Measurements from ENCODE around the gene SYNRG.
A peak's percentile ranks its signal among the peaks of the same experiment; 100 is the strongest.

SYNRG gene

DNA sequence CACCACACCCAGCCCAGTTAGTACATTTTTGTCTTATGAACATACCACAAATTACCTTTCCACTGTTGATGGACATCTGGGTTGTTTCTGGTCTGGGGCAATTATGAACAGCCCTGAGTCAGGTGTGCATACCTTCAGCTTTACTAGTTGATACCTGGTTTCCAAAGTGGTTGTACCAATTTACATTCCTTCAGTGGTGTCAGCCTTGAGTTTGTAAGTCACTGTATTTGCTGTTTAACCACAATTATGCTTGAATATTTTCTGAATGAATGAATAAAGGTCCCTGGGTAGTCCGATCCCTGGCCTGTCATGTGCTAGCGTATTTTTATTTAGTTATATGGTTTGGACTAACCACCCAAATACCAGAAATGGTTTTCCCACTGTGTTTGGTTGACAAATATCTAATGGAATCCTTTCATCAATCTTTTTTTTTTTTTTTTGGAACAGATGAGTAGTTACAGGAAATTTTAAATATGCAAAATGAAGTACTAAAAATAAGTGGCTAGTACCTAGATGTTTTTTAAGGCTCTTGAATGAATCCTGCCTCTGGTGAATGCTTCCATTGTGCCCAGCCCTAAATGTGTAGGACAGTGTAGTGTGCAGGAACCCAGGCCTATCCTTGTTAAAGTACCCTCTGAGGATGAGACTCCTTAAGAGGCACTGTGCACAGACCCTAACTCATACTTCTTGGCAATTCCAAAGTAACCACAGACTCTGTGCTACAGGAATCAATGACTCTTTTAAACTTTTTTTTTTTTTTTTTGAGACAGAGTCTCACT, 115.8 kb downstream of the SYNRG start:
- DNase-seq: no peak

DNA sequence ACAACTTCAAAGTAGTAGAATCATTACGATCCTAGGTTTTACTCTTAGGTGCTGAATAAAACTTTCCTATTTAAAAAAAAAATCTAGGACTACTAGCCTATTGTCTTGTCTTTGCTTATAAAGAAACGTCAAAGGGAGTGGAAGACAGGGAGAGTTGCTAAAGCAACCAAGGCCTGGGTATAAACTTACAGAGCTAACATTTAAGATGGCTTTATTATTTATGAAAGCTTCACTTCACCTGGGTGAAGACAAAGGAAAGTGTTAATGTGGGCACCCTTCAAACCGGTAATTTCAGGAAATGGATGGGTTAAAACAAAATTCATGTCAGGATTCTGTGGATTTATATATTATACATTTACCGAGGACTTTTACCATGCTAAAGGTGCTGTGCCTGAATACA, 117.1 kb downstream of the SYNRG start:
- no peak for DNase-seq

DNA sequence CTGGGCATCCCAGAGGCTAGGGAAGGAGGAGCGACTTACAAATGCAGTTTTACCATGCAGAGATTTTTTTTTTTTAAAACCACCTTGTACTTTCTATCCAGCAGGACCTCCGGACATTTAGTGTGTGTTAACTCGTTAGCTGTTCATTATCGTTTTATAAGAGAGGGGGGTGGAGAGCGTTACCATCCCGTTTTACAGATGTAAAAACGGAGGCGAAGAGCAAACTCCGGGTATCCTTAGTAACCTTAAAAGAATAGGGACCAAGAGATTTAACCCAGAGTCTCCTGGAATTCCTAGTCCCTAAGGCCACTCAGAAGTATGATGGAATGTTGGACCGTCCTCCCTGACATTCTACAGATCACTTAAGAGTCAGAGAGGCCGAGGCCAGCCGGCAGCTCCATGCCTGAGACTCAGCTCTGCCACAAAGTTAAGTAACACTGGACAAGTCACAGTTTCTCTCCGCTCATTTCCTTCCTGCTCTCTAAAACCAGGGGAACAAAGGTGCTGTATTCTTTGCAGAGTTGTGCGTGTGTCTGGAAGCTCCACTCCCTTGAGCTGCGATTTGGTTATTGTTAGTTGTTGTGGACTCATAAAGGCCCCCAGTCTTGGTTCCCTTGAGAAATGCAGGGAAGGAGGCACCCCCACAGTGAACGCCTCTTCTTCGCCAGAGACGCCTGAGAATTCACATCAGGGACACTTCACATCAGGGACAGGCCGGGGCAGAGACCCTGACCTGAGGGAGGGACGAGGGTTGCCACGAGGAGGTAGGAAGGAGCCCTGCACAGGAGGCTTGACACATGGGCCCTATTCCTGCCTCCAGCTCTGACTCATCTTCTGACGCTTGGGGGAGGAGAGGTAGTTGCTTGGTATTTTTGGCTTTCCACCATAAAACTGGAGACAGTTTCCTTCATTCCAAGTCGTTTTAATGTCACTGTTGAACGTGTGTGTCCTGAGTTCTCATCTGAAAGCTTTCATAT, 118.3 kb downstream of the SYNRG start:
- DNase-seq: peak; percentile 10 to 35

DNA sequence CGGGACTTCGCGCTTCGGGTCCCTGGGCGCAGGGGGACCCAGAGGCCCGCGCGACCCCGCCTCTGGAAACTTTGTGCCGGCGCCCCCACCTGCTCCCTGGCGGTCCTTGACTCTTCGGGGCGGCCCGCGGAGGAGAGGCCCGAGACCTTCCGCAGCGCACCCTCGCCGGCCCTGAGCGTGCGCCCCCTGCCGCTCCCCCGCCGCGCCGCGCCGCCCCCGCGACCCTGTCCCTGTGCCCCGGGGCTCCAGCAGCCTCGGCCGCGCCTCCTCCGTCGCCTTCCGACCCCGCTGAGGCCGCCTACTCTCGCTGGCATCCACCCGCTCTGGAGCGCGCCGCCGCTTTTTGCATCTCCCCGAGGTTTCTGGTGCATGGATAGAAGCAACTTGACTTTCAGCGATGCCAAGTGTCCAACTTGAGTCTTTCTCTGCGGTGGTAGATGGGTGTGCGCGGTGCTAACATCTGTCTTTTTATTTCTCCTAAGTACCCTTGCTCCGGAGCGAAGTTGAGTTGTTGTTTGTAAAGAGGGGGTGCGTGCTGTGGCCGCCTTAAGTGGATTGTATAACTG, 119.1 kb downstream of the SYNRG start:
- DNase-seq: peak in 1 of 2 donors; percentile 43

DNA sequence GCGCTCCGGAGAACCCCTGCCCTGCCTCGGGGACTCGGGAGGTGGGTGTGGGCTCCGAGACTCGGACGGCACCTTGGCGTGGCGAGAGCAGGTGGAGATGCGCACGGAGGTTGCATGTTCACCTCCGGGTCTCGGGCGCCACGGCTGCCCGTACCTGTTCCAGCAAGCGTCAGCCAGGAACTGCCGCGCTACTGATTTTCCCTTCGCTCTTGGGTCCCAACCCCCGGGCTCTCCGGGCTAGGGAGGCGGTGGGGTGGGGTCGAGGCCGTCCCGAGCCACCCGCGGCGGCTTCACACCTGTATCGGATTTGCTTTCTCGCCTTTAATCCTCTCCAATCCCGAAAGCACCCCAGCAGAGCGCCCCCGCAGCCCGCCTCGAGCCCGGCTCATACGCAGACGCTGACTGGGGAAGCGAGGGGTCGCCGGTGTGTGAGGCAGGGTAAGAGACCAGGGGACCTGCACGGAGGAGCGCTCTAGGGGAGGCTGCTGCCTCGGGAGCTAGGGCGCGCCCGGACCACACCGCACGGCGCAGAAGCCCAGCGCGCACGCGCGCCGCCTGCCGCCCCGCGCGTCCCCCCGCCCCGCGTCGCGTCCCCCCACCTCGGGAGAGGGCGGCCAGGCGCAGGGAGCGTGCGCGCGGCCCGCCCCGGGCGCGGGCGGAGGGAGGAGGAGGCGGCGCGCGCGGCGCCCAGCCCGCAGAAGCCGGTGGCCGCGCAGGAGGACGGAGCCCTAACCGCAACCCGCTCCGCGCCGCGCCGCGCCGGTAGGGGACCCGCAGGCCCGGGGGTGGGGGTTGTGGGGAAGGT, 119.8 kb downstream of the SYNRG start, which contains the start of gene DUSP14:
Gene DUSP14, plus strand, starts transcription at position 695 of the 805 bp plus-strand sequence. CDS start 22,382 bp downstream, outside the sequence.
- peak; percentile 28 to 50 for DNase-seq

DNA sequence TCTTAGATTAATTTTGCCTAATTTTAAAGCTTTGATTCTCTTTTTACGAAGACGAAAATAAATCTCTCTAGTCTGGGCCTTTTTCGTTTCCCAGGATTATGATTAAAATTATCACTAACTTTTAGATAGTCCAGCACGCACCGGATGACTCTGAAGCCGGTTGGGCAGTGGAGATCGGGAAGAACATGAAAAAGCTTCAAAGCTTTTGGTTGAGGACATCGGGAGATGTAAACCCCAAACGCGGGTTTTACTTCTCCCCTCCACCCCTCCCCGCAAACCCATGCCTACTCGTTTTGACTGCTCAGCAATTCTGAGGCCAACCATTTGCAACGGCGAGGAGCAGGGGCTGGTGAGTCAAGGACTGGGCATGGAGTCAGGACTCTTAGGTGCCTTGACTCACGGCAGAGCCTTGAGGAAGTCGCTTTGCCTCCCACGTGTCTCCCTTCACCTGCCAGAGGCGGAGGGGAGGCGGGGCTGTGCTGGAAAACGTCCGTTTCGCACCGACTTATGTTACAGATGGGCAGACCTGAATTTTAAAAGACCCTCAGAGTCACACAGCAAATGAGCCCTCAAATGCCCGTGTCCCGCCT, 120.5 kb downstream of the SYNRG start:
- peak; percentile 19 to 24 for DNase-seq

DNA sequence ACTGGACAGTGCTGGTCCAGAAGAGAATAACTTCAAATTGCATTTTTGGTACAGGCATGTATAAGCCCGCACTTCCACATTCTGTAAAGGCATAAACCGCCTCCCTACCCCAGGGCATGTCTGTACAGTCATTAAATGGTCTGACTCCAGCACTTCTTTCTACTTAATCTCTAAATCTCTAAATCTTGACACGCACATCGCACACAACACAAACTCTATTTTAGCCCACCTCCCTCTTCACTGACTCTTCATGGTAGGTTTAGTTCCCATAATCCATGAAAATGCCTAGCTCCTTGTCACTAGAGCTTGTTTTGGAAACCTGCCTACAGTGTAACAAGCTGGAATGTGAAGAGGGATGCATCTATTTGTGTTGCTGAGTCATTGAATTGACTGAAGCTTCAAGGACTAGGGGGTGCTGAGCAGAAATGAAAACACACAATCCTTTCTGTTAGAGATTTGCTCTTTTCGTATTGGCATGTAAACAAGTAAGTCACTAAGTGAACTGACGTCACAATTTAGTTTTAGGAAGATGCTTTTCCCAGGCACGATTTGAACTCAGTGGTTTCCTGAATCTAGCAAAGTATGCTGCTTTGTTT, 121.1 kb downstream of the SYNRG start:
- peak in 1 of 2 donors; percentile 88 for DNase-seq

DNA sequence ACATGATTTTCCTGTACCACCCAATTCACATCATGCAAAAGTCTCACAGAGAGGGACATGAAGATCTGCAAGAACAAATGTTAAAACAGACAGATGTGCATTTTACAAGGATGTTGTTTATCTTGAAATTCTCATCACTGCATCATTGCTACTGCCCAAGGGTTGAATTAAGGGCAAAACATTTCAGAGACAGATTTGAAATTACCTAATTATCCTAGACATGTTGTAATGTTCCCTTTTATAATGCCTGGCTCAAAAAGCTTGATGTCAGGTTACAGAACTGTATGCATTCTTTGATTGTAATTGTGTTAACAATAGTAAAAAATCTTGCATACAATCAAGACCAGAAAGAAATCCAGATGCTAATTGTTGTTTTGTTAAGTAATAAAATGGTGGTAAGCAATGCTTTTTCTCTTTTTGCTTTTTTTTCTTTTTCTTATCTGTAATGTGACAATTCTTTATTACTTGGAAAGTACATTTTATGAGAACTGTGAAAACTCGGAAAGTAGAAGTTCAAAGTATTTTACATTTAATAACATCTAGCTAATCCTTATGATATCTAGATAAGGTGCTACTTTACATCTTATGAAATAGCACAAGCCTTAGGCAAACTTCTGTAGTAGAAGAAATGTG, 123.2 kb downstream of the SYNRG start:
- no peak for DNase-seq

DNA sequence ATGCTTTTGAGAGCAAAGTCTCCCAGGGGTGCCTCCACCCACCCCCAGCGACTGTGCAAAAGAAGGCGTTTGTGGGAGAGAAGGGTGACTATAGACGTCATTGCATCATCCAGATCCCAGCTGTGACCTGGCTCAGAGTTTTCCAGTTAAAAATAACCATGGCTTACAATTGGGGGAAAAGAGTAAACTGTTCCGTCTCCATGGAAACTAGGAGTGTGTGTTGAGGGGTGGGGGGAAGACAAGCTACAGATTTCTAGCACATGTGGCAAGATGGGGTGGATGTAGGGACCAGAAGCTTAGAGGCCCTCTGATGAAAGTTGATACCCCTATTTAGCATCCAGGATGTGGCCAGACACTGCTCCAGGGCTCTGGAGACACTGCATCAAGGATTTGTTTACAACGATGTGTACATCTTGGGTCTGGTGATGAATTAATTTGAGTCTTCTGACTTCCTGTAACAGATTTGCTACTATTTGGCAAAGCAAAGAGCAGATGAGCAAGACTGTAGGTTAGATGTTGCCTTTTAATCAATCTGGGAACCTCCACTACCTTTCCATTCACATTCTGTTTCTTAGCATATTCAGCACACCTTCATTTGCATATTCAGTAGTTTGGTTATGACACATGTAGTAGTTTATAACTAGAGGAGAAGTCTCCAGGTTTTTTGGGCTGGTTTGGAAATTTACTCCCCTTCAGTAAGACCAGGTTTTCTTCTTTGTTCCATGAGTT, 125.7 kb downstream of the SYNRG start:
- DNase-seq: no peak

DNA sequence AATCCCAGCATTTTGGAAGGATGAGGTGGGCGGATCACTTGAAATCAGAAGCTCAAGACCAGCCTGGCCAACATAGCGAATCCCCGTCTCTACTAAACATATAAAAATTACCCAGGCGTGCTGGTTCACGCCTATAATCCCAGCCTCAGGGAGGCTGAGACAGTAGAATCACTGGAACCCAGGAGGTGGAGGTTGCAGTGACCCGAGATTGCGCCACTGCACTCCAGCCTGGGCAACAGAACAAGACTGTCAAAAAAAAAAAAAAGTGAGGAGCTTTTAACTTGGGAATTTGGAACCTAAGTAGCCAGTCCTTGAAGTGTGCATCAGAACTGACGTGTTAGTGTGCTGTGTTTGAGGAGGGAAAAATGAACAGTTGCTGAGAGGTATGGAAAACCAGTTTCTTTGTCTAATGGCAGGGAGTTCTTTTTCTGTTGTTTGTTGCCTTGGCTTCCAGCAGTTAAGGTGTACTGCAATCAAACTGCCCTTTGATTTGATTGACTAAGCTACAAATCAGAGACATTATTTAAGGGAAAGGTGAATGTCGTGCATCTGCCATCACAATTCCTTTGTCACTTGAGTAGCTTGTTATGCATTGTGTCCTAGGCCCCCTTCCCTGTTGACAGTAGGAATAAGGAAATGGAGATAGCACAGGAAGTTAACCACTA, 128.1 kb downstream of the SYNRG start:
- no peak for DNase-seq

DNA sequence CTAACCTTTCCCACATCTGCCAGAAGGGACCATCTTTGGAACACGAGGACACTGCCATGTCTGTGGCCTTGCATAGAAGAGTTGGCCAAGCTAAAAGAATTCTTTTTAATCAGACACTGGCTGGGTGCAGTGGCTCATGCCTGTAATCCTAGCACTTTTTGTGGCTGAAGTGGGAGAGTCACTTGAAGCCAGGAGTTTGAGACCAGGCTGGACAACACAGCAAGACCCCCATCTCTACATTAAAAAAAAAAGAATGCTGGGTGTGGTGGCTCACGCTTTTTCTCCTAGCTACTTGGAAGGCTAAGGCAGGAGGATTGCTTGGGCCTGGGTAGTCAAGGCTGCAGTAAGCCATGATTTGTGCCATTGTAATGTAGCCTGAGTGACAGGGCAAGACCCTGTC, 128.8 kb downstream of the SYNRG start:
- DNase-seq: no peak

DNA sequence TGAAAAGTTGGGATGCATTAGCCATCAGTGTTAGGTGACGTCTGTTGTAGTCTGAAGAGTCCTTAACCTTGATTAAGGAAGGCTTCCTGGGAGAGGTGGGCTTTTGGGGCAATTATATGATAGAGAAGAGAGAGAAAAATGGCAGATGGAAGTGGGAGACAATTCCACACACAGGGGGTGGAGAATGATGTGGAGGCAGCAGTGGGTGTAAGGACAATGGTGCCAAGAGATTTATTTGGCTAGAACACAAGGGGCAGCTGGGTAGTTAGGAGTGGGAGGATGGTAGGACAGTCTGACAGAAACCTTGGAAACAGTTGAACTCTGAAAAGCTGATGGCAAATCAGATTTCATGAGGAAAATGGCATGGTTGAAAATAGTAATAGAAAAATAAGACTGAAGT, 130.2 kb downstream of the SYNRG start:
- DNase-seq: no peak

DNA sequence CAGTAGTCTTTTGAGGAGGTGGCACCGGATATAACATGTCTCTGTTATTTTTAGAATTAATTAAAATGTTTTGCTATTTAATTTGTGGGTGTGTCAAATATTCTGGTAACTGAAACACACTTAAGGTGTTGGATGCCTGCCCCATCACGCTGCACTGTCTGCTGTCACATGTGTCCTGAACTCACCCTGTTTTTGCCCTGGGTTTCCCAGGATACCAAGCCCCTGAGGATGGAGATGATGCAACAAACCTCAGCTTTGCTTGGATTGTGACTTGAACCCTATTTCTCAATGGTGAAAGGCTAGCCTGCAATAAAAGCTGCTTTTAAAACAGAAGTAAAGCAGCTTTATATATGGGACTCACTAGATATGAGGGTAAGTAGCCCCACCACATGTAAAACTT, 131.0 kb downstream of the SYNRG start:
- no peak for DNase-seq

DNA sequence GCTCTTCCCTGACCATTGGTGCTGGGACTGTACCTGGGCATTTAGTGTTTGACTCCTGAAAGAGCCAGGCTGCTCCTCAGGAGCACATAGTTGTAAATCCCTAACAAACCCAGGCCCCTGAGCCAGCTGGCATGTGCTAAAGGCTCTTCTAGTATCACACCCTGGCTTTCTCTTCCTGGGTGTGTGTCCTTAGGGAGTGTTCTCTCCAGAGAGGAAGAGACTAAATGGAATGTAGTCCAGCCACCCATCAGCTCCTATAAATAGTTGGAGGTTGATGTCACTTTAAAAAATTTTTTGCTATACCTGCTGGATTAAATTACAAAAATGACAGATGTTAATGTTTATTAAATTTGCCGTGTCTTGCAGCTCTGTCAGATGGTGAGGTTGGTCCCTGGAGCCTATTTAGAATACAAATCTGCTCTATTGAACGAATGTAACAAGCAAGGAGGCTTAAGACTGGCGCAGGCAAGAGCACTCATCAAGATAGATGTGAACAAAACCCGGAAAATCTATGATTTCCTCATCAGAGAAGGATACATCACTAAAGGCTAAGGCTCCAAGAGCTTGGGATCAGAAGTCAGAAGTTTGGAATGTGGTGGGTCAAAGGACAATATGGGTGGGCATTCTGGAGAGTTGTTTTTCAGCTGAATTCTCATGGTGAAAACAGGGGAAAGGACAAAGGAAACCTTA, 132.6 kb downstream of the SYNRG start:
- no peak for DNase-seq

DNA sequence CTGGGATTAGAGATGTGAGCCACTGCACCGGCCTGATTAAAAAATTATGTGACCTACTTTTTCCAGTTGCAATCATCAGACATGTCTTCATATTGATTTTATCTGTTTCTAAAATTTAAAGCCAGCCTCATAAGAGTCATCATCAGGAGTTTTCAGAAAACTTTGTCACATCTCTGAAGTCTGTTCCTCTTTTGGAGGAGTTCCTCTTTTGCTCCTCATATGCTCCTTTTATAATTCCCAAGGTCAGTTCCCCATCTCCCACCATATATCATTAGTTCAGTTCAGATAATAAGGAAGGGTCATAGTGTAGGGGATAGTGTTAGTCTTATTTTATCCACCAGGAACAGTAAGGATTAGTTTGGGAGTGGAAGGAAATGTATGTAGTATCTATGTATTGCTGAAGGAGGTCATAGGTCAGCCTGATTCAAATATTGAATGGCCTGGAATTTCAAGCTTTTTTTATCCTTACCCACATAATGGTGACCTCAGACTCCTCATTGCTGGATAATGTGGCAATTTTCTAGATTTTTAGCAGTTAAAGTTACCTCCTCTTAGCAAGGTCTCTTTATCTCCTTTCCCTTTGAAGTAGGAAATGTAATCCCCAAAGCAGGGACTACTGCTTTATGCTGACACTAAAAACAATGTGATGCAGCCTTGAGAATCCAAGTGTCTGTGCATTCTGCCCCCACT, 133.3 kb downstream of the SYNRG start:
- peak in 1 of 2 donors; percentile 65 for DNase-seq

DNA sequence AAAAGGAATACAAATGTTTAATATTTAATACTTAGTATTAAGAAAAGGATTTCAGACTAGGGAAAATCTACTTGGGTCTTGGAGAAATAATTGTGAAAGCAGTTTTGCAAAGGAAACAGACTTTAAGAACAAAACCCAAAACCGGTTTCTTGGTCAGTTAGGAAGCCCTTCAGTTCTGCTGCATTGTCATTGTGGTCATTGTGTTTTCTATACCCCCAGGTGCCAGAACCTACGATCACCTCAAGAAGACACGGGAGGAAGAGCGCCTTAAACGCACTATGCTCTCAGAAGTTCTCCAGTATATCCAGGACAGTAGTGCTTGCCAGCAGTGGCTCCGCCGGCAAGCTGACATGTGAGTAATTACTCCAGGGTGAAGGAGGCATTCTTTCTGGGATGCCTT, 139.0 kb downstream of the SYNRG start:
- no peak for DNase-seq

DNA sequence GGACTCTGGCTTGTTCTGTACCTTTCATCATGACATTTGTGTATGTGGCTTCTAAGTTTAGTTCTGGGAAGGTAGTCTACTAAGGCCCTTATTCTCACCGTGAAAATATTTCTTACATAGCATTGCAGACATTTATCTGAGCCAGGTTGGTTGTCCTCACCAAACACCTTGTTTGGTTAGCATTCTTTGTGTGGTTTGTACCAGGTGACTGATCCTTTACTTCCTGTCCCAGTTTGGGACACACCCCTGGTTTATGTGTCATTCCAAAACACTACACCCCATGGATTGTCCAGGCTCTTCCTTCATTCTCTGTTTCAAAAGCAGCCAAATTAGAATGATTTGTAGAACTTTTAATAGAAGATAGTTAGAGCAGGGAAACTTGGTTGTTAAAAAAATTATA, 142.7 kb downstream of the SYNRG start:
- DNase-seq: no peak

DNA sequence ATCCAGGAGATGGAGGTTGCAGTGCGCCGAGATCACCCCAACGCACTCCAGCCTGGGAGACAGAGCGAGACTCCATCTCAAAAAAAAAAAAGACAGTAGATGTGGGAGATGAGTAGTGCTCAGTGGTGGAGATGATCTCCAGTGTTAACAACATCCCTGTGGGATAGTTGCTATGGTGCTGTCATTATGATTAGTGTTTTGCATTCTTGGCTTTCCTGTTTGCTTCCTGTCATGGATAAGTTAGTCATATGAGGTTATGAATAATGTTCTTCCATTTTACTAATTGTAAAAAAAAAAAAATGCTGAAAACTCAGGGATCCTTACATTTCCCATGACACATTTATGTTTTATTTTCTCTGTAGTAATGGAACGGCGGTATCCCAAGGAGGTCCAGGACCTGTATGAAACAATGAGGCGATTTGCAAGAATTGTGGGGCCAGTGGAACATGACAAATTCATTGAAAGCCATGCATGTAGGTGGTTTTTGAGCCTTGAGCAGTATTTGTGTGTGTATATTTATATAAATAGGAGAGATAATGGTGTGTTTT, 144.1 kb downstream of the SYNRG start:
- peak in 1 of 2 donors; percentile 70 for DNase-seq

Data from bone marrow (tissue), 2 donors.